ENCODE data around the gene TCERG1L.

TCERG1L gene

GRCh38 chr10:131267814-131268095, 43.8 kb downstream of the TCERG1L start:
- TF ChIP-seq, protein P1, sequence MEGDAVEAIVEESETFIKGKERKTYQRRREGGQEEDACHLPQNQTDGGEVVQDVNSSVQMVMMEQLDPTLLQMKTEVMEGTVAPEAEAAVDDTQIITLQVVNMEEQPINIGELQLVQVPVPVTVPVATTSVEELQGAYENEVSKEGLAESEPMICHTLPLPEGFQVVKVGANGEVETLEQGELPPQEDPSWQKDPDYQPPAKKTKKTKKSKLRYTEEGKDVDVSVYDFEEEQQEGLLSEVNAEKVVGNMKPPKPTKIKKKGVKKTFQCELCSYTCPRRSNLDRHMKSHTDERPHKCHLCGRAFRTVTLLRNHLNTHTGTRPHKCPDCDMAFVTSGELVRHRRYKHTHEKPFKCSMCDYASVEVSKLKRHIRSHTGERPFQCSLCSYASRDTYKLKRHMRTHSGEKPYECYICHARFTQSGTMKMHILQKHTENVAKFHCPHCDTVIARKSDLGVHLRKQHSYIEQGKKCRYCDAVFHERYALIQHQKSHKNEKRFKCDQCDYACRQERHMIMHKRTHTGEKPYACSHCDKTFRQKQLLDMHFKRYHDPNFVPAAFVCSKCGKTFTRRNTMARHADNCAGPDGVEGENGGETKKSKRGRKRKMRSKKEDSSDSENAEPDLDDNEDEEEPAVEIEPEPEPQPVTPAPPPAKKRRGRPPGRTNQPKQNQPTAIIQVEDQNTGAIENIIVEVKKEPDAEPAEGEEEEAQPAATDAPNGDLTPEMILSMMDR (IDR thresholded peaks at IDR 0.05): no peak
- Histone ChIP-seq H3K27ac (no peak overlapping the region), H3K4me3 (no peak overlapping the region)
- peak; percentile 69 for DNase-seq (ENCODE audit: low spot score)

DNA sequence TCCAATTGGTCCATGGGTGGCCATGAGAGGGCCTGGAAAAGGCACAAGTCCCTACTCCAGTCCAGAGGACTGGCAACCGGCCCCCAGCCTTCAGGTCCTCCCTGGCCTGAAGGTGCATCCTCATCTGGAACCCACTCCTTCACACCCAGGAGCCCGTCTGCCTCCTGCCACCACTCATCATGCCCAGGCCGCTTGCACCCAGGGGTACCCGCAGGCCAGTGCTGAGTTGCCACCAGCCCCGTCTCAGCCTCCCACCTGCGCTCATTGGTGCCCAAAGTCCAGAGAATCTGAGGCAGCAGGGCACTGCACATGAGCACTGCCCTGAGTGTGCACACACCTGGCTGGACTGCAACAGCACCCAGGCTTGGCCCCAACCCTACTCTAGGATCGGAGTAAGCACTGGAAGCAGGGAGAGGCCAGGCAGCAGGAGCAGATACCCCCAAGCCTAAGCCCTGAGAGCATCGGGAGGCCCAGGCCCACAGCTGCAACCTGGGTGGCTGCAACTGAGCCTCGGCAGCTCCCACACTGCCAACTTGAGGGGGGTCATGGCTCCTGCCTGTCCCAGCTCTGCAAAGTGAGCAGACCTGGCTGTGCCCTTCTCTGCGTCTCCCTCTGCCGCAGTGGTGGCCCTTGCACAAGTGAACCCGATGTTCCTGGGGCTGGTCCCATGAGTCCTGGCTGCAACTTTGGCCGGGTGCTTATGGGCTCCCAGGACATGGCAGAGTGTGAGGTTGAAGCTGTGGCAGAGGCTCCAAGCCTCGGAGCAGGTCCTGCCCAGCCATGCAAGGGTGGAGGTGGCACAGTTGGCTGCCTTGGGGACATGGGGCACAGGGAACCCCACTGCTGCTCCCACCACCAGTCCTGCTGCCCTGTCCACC, 44.3 kb downstream of the TCERG1L start:
- no peak overlapping the region for H3K4me3 ChIP-seq
- TF ChIP-seq, protein P1 (IDR thresholded peaks at IDR 0.05): no peak
- peak; percentile 59 for DNase-seq (ENCODE audit: low spot score)
- no peak overlapping the region for H3K27ac ChIP-seq

- no peak overlapping the region for H3K4me3 ChIP-seq
- TF ChIP-seq, protein P1 (IDR thresholded peaks at IDR 0.05): no peak
- no peak for DNase-seq (ENCODE audit: low spot score)
These were observed 47.3 kb downstream of the TCERG1L start for GRCh38 chr10:131264110-131264788.

GRCh38 chr10:131261890-131262475, 49.5 kb downstream of the TCERG1L start:
- DNase-seq (ENCODE audit: low spot score): no peak
- TF ChIP-seq, protein P1 (IDR thresholded peaks at IDR 0.05): no peak
- no peak overlapping the region for H3K4me3 ChIP-seq
- no peak overlapping the region for H3K27ac ChIP-seq

More at GRCh38 chr10:131264110-131264788, 47.3 kb downstream of the TCERG1L start:
- no peak overlapping the region for H3K27ac ChIP-seq

GRCh38 chr10:131260452-131261211, 50.9 kb downstream of the TCERG1L start:
- no peak overlapping the region for H3K4me3 ChIP-seq
- TF ChIP-seq, protein P1 (IDR thresholded peaks at IDR 0.05): no peak
- DNase-seq (ENCODE audit: low spot score): no peak
- H3K27ac ChIP-seq: no peak overlapping the region

GRCh38 chr10:131260031-131260430, 51.5 kb downstream of the TCERG1L start:
- no peak for DNase-seq (ENCODE audit: low spot score)
- no peak overlapping the region for H3K27ac ChIP-seq
- TF ChIP-seq, protein P1 (IDR thresholded peaks at IDR 0.05): no peak
- H3K4me3 ChIP-seq: no peak overlapping the region

Data from coronary artery (tissue), 2 donors.